Fibroblast of pulmonary artery (primary cell): Measurements from ENCODE around the gene SH3GLB1.

Source experiments
- DNase-seq: peaks from one replicate; pipeline ENCODE4 v3.0.0-alpha.2; 2010; ENCODE audit warnings: low read depth
- H3K4me3 ChIP-seq: replicated peaks from 2 replicates; pipeline ENCODE4 v1.5.1; 2011; ENCODE audit warnings: low read depth, mild to moderate bottlenecking, control low read depth, low read length, moderate library complexity
- CTCF ChIP-seq: IDR thresholded peaks from 2 replicates; pipeline ENCODE4 v1.5.1; 2011; ENCODE audit warnings: mild to moderate bottlenecking, control low read depth, low read length, inconsistent platforms; ENCODE audit errors: missing control alignments

Gene SH3GLB1

GRCh38 chr1:86776108-86776507 is 71.7 kb downstream of the SH3GLB1 start:
- DNase-seq, result peak; percentile 37
- no peak for TF ChIP-seq CTCF
- H3K4me3 ChIP-seq, result no peak overlapping the region

- peak; percentile 64 for DNase-seq
- no peak for TF ChIP-seq CTCF
- H3K4me3 ChIP-seq, result no peak overlapping the region
Measured at GRCh38 chr1:86778569-86779239, 74.3 kb downstream of the SH3GLB1 start.

- H3K4me3 ChIP-seq, result no peak overlapping the region
- peak; percentile 78 for DNase-seq
Measured at GRCh38 chr1:86779308-86780191, 75.2 kb downstream of the SH3GLB1 start.

DNA sequence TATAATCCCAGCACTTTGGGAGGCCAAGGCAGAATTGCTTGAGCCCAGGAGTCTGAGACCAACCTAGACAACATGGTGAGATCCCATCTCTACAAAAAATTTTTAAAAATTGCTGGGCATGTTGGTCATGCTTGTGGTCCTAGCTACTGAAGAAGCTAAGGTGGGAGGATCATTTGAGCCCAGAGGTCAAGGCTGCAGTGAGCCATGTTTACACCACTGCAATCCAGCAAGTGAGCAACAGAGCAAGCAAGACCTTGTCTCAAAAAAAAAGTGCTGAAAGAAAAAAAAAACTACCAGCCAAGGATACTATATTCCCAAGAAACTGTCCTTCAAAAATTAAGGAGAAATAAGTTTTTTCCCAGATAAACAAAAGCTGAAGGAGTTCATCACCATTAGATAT is 78.1 kb downstream of the SH3GLB1 start:
- no peak for TF ChIP-seq CTCF
- no peak for DNase-seq

More at GRCh38 chr1:86779308-86780191, 75.2 kb downstream of the SH3GLB1 start:
- no peak for TF ChIP-seq CTCF

GRCh38 chr1:86787621-86788020 is 83.2 kb downstream of the SH3GLB1 start:
- DNase-seq, result no peak
- no peak overlapping the region for H3K4me3 ChIP-seq
- no peak for TF ChIP-seq CTCF

More for the DNA sequence above, 78.1 kb downstream of the SH3GLB1 start:
- no peak overlapping the region for H3K4me3 ChIP-seq

DNA sequence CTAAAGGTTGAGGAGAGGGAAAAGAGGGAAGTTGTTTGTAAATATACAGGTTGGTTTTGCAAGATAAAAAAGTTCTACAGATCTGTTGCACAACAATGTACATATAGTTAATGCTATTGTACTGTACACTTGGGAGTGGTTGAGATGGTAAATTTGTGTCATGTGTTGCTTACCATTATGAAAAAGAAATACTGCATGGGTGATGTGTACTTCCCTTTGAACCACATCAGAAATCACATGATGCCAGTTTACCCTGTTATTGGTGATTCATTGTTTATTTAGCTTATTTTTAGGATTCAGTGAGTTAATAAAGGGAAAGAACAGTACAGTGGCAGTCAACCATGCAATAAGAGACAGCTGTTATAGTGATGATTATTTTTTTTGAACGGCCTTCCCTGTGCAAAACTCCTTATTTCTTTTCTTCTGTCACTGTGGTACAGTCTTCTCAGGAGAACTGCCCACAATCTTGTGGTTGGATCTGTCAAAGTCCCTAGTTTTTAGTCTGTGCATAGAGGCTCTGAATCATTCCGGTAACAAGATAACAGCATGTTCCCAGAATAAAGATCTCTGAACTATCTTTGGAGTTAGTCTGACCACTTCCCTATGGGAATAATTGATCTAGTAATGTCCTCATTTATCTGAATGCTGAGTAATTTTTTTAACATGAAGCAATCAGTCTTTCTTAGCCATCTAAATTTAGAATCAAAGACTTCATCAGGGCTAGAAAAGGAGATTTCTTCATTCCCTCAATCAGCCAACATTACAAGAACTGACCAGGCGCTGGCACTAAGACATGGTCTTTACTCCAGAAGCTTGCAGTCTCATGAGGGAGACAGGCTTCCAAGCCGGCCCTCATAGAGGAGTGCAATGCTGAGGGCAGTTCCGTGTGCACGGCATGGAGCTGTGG is 84.2 kb downstream of the SH3GLB1 start:
- peak; percentile 90 for DNase-seq
- no peak overlapping the region for H3K4me3 ChIP-seq
- TF ChIP-seq CTCF, result no peak
